BJ (cell line): ENCODE measurements around the gene ESAM. TPM values are rescaled to one million over a fixed set of nuclear protein-coding genes. Genes with fewer than 3 reads are reported as not detected.
"Not testable (repeated sequence)": the region's sequence is repeated elsewhere in the genome, so short reads cannot be mapped to it uniquely, and the experiment has no call there.

Experiments used
- CTCF ChIA-PET: fragments of 350-600 bp; formaldehyde crosslinking; extraction: SDS; loops from one replicate; lab custom pipeline; 2021; ENCODE audit warnings: antibody characterized with exemption, inconsistent platforms; lab: Yijun Ruan, JAX
- POLR2A ChIA-PET: fragments of 300-600 bp; sonication (Branson Sonifier 250); formaldehyde crosslinking; extraction: SDS; loops from one replicate; lab custom pipeline; 2021; ENCODE audit warnings: antibody characterized with exemption; lab: Charles Lee
- DNase-seq: peaks from one replicate; pipeline ENCODE4 v3.0.0-alpha.2; 2011; ENCODE audit warnings: low read depth
- H3K27me3 ChIP-seq: 2 replicates; pipeline ENCODE4 v1.6.0; 2011; ENCODE audit warnings: low read length; ENCODE audit not compliant: control insufficient read depth, insufficient read depth
- H3K36me3 ChIP-seq: 2 replicates; pipeline ENCODE4 v1.5.1; 2011; ENCODE audit warnings: low read length; ENCODE audit not compliant: control insufficient read depth, insufficient read depth
- H3K4me3 ChIP-seq: 2 replicates; pipeline ENCODE4 v1.5.1; 2011; ENCODE audit warnings: low read depth, mild to moderate bottlenecking, control low read depth, low read length
- polyA plus RNA-seq: library from polyadenylated mRNA; depleted of rRNA; stranded (reverse); fragments of >200 nt; gene quantifications from 2 replicates; pipeline ENCODE4 v1.2.3, GENCODE V29; 2011
- TF ChIP-seq, protein P1 (sequence below): IDR thresholded peaks from 2 replicates; pipeline ENCODE4 v1.5.1; 2011; ENCODE audit warnings: low read depth, mild to moderate bottlenecking, control low read depth, inconsistent platforms, low read length, moderate library complexity; ENCODE audit not compliant: insufficient read depth

The ESAM gene
- polyA plus RNA-seq, 1 experiment, result 0.17 TPM

GRCh38 chr11:124778281-124778680, 16.2 kb upstream of the ESAM start:
- Histone ChIP-seq H3K4me3 (no peak overlapping the region), H3K27me3 (no peaks in the 10 kb centered on the region), H3K36me3 (no peaks in the 10 kb centered on the region)
- no peak for DNase-seq
- TF ChIP-seq, protein P1, sequence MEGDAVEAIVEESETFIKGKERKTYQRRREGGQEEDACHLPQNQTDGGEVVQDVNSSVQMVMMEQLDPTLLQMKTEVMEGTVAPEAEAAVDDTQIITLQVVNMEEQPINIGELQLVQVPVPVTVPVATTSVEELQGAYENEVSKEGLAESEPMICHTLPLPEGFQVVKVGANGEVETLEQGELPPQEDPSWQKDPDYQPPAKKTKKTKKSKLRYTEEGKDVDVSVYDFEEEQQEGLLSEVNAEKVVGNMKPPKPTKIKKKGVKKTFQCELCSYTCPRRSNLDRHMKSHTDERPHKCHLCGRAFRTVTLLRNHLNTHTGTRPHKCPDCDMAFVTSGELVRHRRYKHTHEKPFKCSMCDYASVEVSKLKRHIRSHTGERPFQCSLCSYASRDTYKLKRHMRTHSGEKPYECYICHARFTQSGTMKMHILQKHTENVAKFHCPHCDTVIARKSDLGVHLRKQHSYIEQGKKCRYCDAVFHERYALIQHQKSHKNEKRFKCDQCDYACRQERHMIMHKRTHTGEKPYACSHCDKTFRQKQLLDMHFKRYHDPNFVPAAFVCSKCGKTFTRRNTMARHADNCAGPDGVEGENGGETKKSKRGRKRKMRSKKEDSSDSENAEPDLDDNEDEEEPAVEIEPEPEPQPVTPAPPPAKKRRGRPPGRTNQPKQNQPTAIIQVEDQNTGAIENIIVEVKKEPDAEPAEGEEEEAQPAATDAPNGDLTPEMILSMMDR, result no peak
- CTCF ChIA-PET, result interaction anchor here (0.7 to 1.7 kb wide), 6 partner anchors 14 to 135 kb away, joined by 3 to 4 read pairs (median 3); no protein-coding TSS in a partner anchor
- POLR2A ChIA-PET, result no interaction called here

GRCh38 chr11:124776865-124777645, 15.0 kb upstream of the ESAM start:
- TF ChIP-seq, protein P1, result no peak
- H3K27me3 ChIP-seq, result no peaks in the 10 kb centered on the region
- POLR2A ChIA-PET, result no interaction called here
- CTCF ChIA-PET, result interaction anchor here (0.6 to 1.2 kb wide), 2 partner anchors 31 to 80 kb away, joined by 3 to 5 read pairs; no protein-coding TSS in a partner anchor
- no peaks in the 10 kb centered on the region for H3K36me3 ChIP-seq
- DNase-seq, result no peak
- no peak overlapping the region for H3K4me3 ChIP-seq

DNA sequence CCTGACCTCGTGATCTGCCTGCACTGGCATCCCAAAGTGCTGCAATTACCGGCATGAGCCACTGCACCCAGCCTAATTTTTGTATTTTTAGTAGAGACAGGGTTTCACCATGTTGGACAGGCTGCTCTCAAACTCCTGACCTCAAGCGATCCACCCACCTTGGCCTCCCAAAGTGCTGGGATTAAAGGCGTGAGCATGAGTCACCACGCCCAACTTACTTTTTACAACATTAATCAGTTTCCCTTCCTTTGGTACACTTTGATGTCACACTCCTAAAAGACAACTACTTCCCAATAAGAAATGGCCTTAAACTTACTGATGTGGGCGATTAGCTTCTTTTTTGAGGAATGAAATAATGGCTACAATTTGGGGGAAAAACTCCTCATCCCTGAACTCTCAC, 8.9 kb upstream of the ESAM start:
- DNase-seq, H3K27me3 ChIP-seq, POLR2A ChIA-PET, H3K4me3 ChIP-seq, H3K36me3 ChIP-seq: not testable (repeated sequence)
- CTCF ChIA-PET, result interaction anchor here (3.0 kb wide), 1 partner anchor 23 kb away, joined by 10 read pairs; no protein-coding TSS in a partner anchor

DNA sequence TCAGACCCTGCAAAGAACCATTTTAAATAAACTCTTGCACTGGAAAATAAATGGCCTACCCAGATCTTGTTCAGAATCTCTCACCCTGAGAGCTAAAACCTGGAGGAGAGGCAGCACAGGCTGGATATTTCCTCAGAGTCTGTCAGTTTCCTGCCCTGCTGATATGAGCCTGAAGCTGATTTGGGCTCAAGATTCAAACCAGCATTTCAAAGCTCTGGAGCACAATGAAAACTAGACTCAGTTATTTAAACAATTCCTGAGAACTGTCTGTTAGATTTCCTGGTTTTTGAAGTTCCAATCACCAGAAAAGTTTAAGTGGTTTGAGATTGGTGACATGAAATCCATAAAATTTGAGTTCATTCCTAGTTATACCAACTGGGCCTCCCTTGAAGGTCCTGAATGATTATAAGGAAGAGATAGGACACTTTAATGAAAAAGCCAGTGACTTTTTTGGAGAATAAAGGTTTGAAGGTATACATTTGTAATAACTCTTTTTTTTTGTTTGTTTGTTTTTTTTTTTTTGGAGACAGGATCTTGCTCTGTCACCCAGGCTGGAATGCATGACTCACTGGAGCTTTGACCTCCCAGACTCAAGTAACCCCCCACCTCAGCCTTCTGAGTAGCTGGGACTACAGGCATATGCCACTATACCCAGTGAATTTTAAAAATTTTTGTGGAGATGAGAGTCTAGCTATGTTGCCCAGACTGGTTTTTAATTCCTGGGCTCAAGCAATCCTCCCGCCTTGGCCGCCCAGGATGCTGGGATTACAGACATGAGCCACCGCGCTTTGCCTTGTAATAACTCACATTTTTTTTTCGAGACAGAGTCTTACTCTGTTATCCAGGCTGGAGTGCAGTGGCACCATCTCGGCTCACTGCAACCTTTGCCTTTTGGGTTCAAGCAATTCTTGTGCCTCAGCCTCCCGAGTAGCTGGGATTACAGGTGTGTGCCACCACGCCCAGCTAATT, 8.0 kb upstream of the ESAM start:
- Histone ChIP-seq H3K4me3 (no peak overlapping the region), H3K27me3 (no peaks in the 10 kb centered on the region), H3K36me3 (no peaks in the 10 kb centered on the region; the same call in none of the 2 replicates)
- ChIA-PET POLR2A (no interaction called here), CTCF (interaction anchor here (0.8 to 3.0 kb wide), 5 partner anchors 24 to 100 kb away, joined by 3 to 10 read pairs (median 6); no protein-coding TSS in a partner anchor)
- TF ChIP-seq, protein P1, result no peak
- no peak for DNase-seq

- Histone ChIP-seq H3K36me3 (no peaks in the 10 kb centered on the region; the same call in none of the 2 replicates), H3K27me3 (no peaks in the 10 kb centered on the region), H3K4me3 (no peak overlapping the region)
- POLR2A ChIA-PET, result no interaction called here
- TF ChIP-seq, protein P1, result no peak
- DNase-seq, result no peak
- CTCF ChIA-PET, result interaction anchor here (1.9 to 3.0 kb wide), 4 partner anchors 11 to 69 kb away, joined by 5 to 10 read pairs (median 6); no protein-coding TSS in a partner anchor
These were observed 6.8 kb upstream of the ESAM start for GRCh38 chr11:124768914-124769313.
